RWPE1 (cell line): Measurements from ENCODE around the gene CHST10.

Experiments
- CTCF ChIA-PET: fragments of 350-600 bp; sonication (Branson Sonifier 250); formaldehyde crosslinking; extraction: SDS; loops from one replicate; lab custom pipeline; 2021; lab: Yijun Ruan, JAX
- POLR2A ChIA-PET: fragments of 400-600 bp; formaldehyde crosslinking; extraction: SDS; loops from one replicate; lab custom pipeline; 2020; ENCODE audit warnings: antibody characterized with exemption; ENCODE audit not compliant: low non-redundant PET; lab: Yijun Ruan, JAX
- DNase-seq: peaks from one replicate; pipeline ENCODE4 v3.0.0; 2012; ENCODE audit warnings: low spot score
- H3K27ac ChIP-seq: fragments of 450-650 bp; 2 replicates; pipeline ENCODE4 v1.5.1; 2017
- CTCF ChIP-seq: fragments of 450-650 bp; conservative IDR thresholded peaks from 2 replicates; pipeline ENCODE4 v1.5.1; 2017; ENCODE audit warnings: low read depth, mild to moderate bottlenecking

Gene CHST10

GRCh38 chr2:100407073-100407472, 10.4 kb downstream of the CHST10 start:
- no peak for TF ChIP-seq CTCF
- ChIA-PET CTCF (interaction anchor here (0.6 kb wide), 2 partner anchors 23 to 254 kb away, joined by 3 read pairs; no protein-coding TSS in a partner anchor), POLR2A (no interaction called here)
- no peak overlapping the region for H3K27ac ChIP-seq
- no peak for DNase-seq

GRCh38 chr2:100406120-100406508, 11.4 kb downstream of the CHST10 start:
- H3K27ac ChIP-seq: no peak overlapping the region
- DNase-seq: no peak
- POLR2A ChIA-PET: no interaction called here
- no peak for TF ChIP-seq CTCF
- CTCF ChIA-PET: no interaction called here

DNA sequence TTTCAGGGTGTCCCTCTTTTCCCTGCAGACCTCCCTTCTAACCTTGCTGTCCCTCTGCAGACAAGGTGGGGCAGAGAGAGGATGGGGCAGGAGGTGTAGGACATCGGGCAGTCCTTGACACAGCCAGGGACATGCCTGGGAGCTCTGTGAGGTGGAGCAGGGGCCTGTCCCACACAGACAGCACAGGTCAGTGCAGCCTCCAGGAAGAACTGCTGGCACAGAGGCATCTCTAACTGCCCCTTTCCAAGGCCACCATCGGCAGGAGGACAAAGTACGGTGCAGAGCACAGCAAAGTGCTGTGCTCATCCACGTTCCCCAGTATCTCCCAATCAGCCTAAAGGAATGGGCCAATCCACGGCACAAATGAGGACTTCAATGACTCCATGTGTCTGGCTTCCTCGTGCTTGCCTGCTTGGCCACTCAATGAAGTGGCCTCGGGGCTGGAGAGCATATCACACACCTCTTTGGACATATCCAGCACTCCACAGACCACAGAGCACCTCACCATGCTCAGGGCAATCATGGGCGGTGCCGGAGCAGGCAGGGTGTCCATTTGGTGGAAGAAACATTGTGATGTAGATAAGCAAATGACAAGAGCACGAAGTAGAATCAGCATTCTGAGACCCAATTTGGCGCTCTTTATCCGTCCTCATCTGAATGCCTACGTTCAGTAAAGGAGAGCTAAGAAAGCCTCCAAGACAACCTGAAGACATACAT, 11.9 kb downstream of the CHST10 start:
- no peak overlapping the region for H3K27ac ChIP-seq
- ChIA-PET CTCF (no interaction called here), POLR2A (no interaction called here)
- DNase-seq: no peak
- no peak for TF ChIP-seq CTCF

GRCh38 chr2:100404411-100404810, 13.1 kb downstream of the CHST10 start:
- DNase-seq: no peak
- ChIA-PET POLR2A (no interaction called here), CTCF (no interaction called here)
- no peak overlapping the region for H3K27ac ChIP-seq
- TF ChIP-seq CTCF: no peak

- CTCF ChIA-PET: no interaction called here
- H3K27ac ChIP-seq: no peak overlapping the region
- no peak for TF ChIP-seq CTCF
- POLR2A ChIA-PET: no interaction called here
- DNase-seq: no peak
Measured at GRCh38 chr2:100403722-100404121, 13.7 kb downstream of the CHST10 start.

- no peak overlapping the region for H3K27ac ChIP-seq
- POLR2A ChIA-PET: no interaction called here
- TF ChIP-seq CTCF: no peak
- no peak for DNase-seq
- CTCF ChIA-PET: no interaction called here
Measured at GRCh38 chr2:100401268-100401667, 16.2 kb downstream of the CHST10 start.
